Smooth muscle cell of the coronary artery (primary cell): ENCODE measurements around the gene PGF. TPM values are rescaled to one million over a fixed set of nuclear protein-coding genes. Genes with fewer than 3 reads are reported as not detected.

Experiments
- total RNA-seq: library from RNA; depleted of rRNA; stranded (reverse); fragments of >200 nt; gene quantifications from 2 replicates; pipeline ENCODE4 v1.2.3, GENCODE V29; 2014; ENCODE audit warnings: low replicate concordance

Gene PGF
- total RNA-seq, result 16.2 and 29.3 TPM in 2 replicates

GRCh38 chr14:74955229-74956026 is at the start of gene PGF:
PGF (minus strand) TSS chr14:74955597; CDS start chr14:74955242, 355 bp downstream.

GRCh38 chr14:75002392-75003249 is 47.2 kb upstream of the PGF start, which contains the start of gene EIF2B2:
EIF2B2 (plus strand) TSS chr14:75002921; CDS start chr14:75002991, 70 bp downstream.

GRCh38 chr14:74922752-74923401 is 32.5 kb downstream of the PGF start, which contains the start of gene RPS6KL1:
RPS6KL1 (minus strand) TSS chr14:74923260; CDS start chr14:74921541, 1,719 bp downstream.

Other genes with a start within 250 kb of the PGF start
- gene AREL1, start 242.5 kb downstream of the PGF start, total RNA-seq, result 22.6 and 32.7 TPM in 2 replicates
- 26.0 and 27.0 TPM in 2 replicates for gene FCF1, start 242.5 kb downstream of the PGF start, total RNA-seq
- gene YLPM1, start 192.3 kb downstream of the PGF start, total RNA-seq, result 15.9 and 19.5 TPM in 2 replicates
- gene PROX2, start 79.5 kb downstream of the PGF start, total RNA-seq, result not detected in 2 replicates
- gene DLST, start 73.7 kb downstream of the PGF start, total RNA-seq, result 31.5 and 36.6 TPM in 2 replicates
- 0.35 and 0.45 TPM in 2 replicates for gene RPS6KL1, start 32.3 kb downstream of the PGF start, total RNA-seq
- gene EIF2B2, start 47.3 kb upstream of the PGF start, total RNA-seq, result 50.8 and 53.7 TPM in 2 replicates
- gene MLH3, start 95.9 kb upstream of the PGF start, total RNA-seq, result 15.0 and 24.2 TPM in 2 replicates
- gene ACYP1, start 108.4 kb upstream of the PGF start, total RNA-seq, result 8.3 and 8.5 TPM in 2 replicates
- gene ZC2HC1C, start 114.0 kb upstream of the PGF start, total RNA-seq, result 0.23 and 0.53 TPM in 2 replicates
- gene NEK9, start 171.5 kb upstream of the PGF start, total RNA-seq, result 56.6 and 63.5 TPM in 2 replicates
- 174 and 198 TPM in 2 replicates for gene TMED10, start 221.0 kb upstream of the PGF start, total RNA-seq